ENCODE measurements around the gene NSD1. TPM values are rescaled to one million over a fixed set of nuclear protein-coding genes. Genes with fewer than 3 reads are reported as not detected.

The NSD1 gene
- total RNA-seq, 1 donor from 2014 or later, result 178 TPM

- Mint-ChIP-seq H3K27me3 (peaks cover 12% of the 10 kb centered on the region), H3K9me3 (ENCODE audit: low read depth) (no peaks in the 10 kb centered on the region), H3K27ac (no peak overlapping the region), H3K4me1 (ENCODE audit: low read depth) (peaks cover 1% of the 10 kb centered on the region), H3K4me3 (ENCODE audit: low read depth) (no peak overlapping the region), H3K36me3 (ENCODE audit: insufficient read depth) (no peaks in the 10 kb centered on the region)
- no peak for DNase-seq (ENCODE audit: low spot score, unreplicated experiment)
- no peak for TF ChIP-seq CTCF (IDR thresholded peaks at IDR 0.05; ENCODE audit: unreplicated experiment)
Observed at GRCh38 chr5:177126771-177127170, 6.8 kb upstream of the NSD1 start.

GRCh38 chr5:177128551-177128981, 5.0 kb upstream of the NSD1 start:
- Mint-ChIP-seq H3K9me3 (ENCODE audit: low read depth) (no peaks in the 10 kb centered on the region), H3K36me3 (ENCODE audit: insufficient read depth) (no peaks in the 10 kb centered on the region), H3K4me1 (ENCODE audit: low read depth) (peaks cover 1% of the 10 kb centered on the region), H3K27me3 (peaks cover 12% of the 10 kb centered on the region), H3K27ac (no peak overlapping the region), H3K4me3 (ENCODE audit: low read depth) (no peak overlapping the region)
- DNase-seq (ENCODE audit: low spot score, unreplicated experiment), result no peak
- no peak for TF ChIP-seq CTCF (IDR thresholded peaks at IDR 0.05; ENCODE audit: unreplicated experiment)

DNA sequence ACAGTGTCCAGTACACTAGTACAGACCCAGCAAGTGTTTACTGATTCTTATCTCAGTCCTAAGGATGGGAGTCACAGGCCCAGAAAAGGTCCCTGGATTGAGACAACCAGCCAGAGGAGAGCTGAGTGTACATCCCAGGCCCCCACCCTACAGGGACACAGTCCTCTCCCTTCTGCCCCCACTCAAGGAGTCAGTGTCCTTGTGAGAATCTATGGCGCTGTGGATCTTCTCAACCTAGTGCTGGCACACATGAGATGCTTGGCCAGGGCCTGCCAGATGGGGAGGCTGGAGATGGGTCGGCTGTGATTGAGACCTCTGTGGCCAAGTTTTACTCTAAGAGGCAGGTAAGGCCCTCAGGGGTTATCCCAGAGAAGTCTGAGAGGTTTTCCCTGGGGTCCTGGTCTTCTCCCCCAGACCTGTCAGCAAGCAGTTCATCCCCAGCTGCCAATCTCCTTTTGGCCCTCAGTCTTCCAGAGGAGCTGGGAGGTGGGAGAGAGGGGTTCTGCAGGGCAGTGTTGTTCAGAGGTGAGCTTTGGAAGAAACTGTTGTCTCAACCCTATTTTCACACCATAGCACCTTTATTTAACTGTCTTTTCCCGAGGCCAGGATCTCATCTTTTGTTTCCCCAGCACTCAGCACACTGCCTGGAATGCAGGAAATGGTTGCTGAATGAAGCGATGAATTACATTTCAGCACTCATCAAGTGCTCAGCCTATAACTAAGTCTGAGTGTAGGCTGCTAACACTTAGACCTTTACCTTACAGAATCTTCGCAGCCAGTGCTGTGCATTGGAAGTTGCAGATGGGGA, 3.2 kb upstream of the NSD1 start:
- Mint-ChIP-seq H3K36me3 (ENCODE audit: insufficient read depth) (peaks cover 4% of the 10 kb centered on the region), H3K27ac (no peak overlapping the region), H3K4me3 (ENCODE audit: low read depth) (no peak overlapping the region), H3K4me1 (ENCODE audit: low read depth) (peaks cover 11% of the 10 kb centered on the region), H3K27me3 (peaks cover 12% of the 10 kb centered on the region), H3K9me3 (ENCODE audit: low read depth) (no peaks in the 10 kb centered on the region)
- TF ChIP-seq CTCF (IDR thresholded peaks at IDR 0.05; ENCODE audit: unreplicated experiment), result no peak
- DNase-seq (ENCODE audit: low spot score, unreplicated experiment), result no peak

DNA sequence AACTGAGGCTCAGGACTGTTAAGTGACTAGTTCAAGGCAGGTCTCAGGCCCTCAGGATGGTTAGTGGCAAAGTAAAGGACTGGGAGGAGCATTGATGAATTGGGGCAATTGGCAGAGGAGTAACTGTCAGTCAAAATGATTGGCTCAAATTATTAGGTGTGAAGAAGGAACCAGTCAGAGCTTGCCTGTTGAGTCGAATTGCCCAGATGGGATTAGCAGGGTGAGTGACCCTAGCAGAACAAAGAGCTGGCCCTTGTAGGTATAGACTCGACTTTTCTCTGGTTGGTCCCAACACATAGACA, 2.6 kb upstream of the NSD1 start:
- Mint-ChIP-seq H3K27me3 (peaks cover 12% of the 10 kb centered on the region), H3K36me3 (ENCODE audit: insufficient read depth) (peaks cover 7% of the 10 kb centered on the region), H3K9me3 (ENCODE audit: low read depth) (no peaks in the 10 kb centered on the region), H3K4me1 (ENCODE audit: low read depth) (peaks cover 14% of the 10 kb centered on the region), H3K4me3 (ENCODE audit: low read depth) (peak overlapping the region; percentile 69), H3K27ac (peak overlapping the region; percentile 95)
- DNase-seq (ENCODE audit: low spot score, unreplicated experiment), result no peak
- TF ChIP-seq CTCF (IDR thresholded peaks at IDR 0.05; ENCODE audit: unreplicated experiment), result no peak

DNA sequence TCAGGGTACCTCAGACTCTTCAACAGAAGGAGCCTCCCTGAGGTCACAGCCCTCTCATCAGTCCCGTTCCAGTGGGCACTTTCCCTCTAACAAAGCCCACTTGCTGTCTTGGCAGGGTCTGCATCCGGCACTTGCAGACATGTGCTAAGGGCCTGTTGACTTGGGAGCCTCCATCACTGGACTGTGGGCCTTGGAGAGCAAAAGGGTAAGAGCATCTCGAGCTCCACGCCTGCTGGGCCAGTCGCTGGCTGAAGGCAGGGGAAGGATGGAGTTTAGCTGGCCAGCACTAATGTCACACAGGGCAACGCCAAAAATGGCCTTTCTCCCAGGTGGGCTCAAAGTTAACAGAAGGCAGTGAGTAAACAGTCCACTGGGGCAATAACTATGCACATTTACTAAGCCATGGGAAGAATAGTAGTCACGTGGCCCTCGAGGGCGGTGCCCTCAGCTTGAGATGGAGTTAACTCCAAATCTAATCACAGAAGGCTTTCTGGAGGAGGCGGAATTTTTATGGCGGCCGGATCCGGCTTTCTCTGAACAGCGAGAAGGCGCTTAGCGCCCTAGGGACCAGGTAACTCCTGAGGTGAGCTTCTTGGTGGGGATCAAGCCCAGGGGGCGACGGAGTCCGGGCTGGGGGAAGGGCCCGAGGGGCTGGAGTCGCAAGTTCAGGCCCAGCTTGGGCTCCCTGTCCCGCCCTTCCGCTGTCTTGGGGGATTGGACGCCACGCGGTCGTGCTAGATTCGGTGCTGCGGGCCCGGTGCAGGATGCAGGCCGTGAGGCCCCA, 2.0 kb upstream of the NSD1 start:
- Mint-ChIP-seq H3K36me3 (ENCODE audit: insufficient read depth) (peaks cover 11% of the 10 kb centered on the region), H3K27me3 (peaks cover 12% of the 10 kb centered on the region), H3K4me3 (ENCODE audit: low read depth) (peak overlapping the region; percentile 69), H3K4me1 (ENCODE audit: low read depth) (peaks cover 17% of the 10 kb centered on the region), H3K27ac (peak overlapping the region; percentile 95), H3K9me3 (ENCODE audit: low read depth) (no peaks in the 10 kb centered on the region)
- no peak for TF ChIP-seq CTCF (IDR thresholded peaks at IDR 0.05; ENCODE audit: unreplicated experiment)
- DNase-seq (ENCODE audit: low spot score, unreplicated experiment), result no peak

Measured in progenitor cell of endocrine pancreas (in vitro differentiated cells).